Hair follicular keratinocyte (primary cell): Measurements from ENCODE around the gene USP9Y. TPM values are rescaled to one million over a fixed set of nuclear protein-coding genes. Genes with fewer than 3 reads are reported as not detected.

Source experiments
- total RNA-seq: library from RNA; depleted of rRNA; stranded (reverse); fragments of >200 nt; gene quantifications from 2 replicates; pipeline ENCODE4 v1.2.3, GENCODE V29; 2015

The USP9Y gene
- 11.4 and 11.6 TPM in 2 replicates for total RNA-seq

GRCh38 chrY:12701181-12701695, at the start of gene USP9Y:
Gene USP9Y, plus strand, starts transcription at chrY:12701231. Its CDS starts 8,217 bp downstream, at chrY:12709448.

GRCh38 chrY:12904618-12905516, 203.8 kb downstream of the USP9Y start, which contains the start of gene DDX3Y:
Gene DDX3Y, plus strand, starts transcription at chrY:12904868. Its CDS starts 69 bp downstream, at chrY:12904937.

Other genes starting within 250 kb of the USP9Y start
- 21.7 and 23.2 TPM in 2 replicates for gene DDX3Y, start 203.6 kb downstream of the USP9Y start, total RNA-seq